B cell (primary cell): ENCODE data around the gene THBS2.

Experiments used
- CTCF ChIP-seq: fragments of 200-600 bp; IDR thresholded peaks from one replicate; pipeline ENCODE4 v1.8.0; 2022; ENCODE audit warnings: antibody characterized with exemption, mild to moderate bottlenecking
- EZH2 ChIP-seq: IDR thresholded peaks from 2 replicates; pipeline ENCODE4 v1.6.1; 2012; ENCODE audit warnings: borderline replicate concordance, low read depth, mild to moderate bottlenecking, moderate library complexity, low read length; ENCODE audit not compliant: insufficient read depth, poor library complexity, severe bottlenecking

DNA sequence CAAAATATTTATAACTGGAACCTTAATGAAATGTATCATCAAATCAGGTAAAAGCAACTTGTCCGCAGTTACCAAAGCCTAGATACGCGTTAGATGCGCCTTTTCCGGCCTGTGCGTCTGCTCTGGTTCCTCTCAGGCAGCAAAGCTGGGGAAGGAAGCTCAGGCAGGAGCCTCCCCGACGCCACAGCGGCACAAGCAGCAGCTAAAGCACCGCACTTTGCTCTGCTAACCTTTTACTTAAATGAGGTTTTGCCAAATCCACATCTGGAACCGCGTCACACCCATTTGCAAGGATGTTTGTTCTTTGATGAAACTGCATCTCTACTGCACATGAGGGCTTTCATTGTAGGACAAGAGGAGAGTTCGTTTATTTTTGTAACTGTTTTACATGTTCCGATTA, 36.8 kb downstream of the THBS2 start:
- TF ChIP-seq CTCF: no peak
- TF ChIP-seq EZH2: no peak
